Mesendoderm (in vitro differentiated cells): ENCODE data around the gene PEX11G.

ENCODE experiments used
- DNase-seq: peaks from one replicate; pipeline ENCODE4 v3.0.0; 2013
- H2AK5ac ChIP-seq: 2 replicates; pipeline ENCODE4 v1.6.1; 2013; ENCODE audit warnings: low read length, inconsistent platforms
- H2BK120ac ChIP-seq: 2 replicates; pipeline ENCODE4 v1.6.1; 2013; ENCODE audit warnings: low read depth, mild to moderate bottlenecking, low read length, moderate library complexity, mixed read lengths
- H2BK15ac ChIP-seq: replicated peaks from 2 replicates; pipeline ENCODE4 v1.6.1; 2013; ENCODE audit warnings: low read depth, mild to moderate bottlenecking, moderate library complexity
- H2BK5ac ChIP-seq: 2 replicates; pipeline ENCODE4 v1.6.1; 2013; ENCODE audit warnings: low read length, inconsistent platforms
- H3K18ac ChIP-seq: 2 replicates; pipeline ENCODE4 v1.6.1; 2013; ENCODE audit warnings: mild to moderate bottlenecking, low read length, mixed read lengths
- H3K23ac ChIP-seq: one replicate; pipeline ENCODE4 v1.6.1; 2013; ENCODE audit warnings: low read length
- H3K27ac ChIP-seq: 2 replicates; pipeline ENCODE4 v1.5.1; 2013; ENCODE audit warnings: low read depth, mild to moderate bottlenecking, inconsistent platforms, low read length, moderate library complexity
- H3K27me3 ChIP-seq: 2 replicates; pipeline ENCODE4 v1.6.1; 2013; ENCODE audit warnings: low read length, control low read depth, mild to moderate bottlenecking, inconsistent platforms; ENCODE audit not compliant: insufficient read depth, poor library complexity
- H3K36me3 ChIP-seq: 2 replicates; pipeline ENCODE4 v1.6.1; 2013; ENCODE audit warnings: low read length, inconsistent platforms; ENCODE audit not compliant: control insufficient read depth, insufficient read depth
- H3K4ac ChIP-seq: one replicate; pipeline ENCODE4 v1.6.1; 2013; ENCODE audit warnings: low read depth, mild to moderate bottlenecking, low read length, moderate library complexity
- H3K4me1 ChIP-seq: 2 replicates; pipeline ENCODE4 v1.6.1; 2013; ENCODE audit warnings: low read depth, low read length, inconsistent platforms; ENCODE audit not compliant: control insufficient read depth
- H3K4me2 ChIP-seq: 2 replicates; pipeline ENCODE4 v1.6.1; 2013; ENCODE audit warnings: low read length
- H3K4me3 ChIP-seq: 2 replicates; pipeline ENCODE4 v1.5.1; 2013; ENCODE audit warnings: mild to moderate bottlenecking, low read length
- H3K56ac ChIP-seq: one replicate; pipeline ENCODE4 v1.6.1; 2013; ENCODE audit warnings: low read length
- H3K79me1 ChIP-seq: 2 replicates; pipeline ENCODE4 v1.6.1; 2013; ENCODE audit warnings: low read length, inconsistent platforms
- H3K79me2 ChIP-seq: 2 replicates; pipeline ENCODE4 v1.6.1; 2013; ENCODE audit warnings: mild to moderate bottlenecking, low read length; ENCODE audit not compliant: control insufficient read depth, insufficient read depth
- H3K9ac ChIP-seq: 2 replicates; pipeline ENCODE4 v1.6.1; 2013; ENCODE audit warnings: low read length, inconsistent platforms
- H4K5ac ChIP-seq: one replicate; pipeline ENCODE4 v1.6.1; 2013; ENCODE audit warnings: low read length
- H4K8ac ChIP-seq: one replicate; pipeline ENCODE4 v1.6.1; 2013; ENCODE audit warnings: low read depth, mild to moderate bottlenecking, control low read depth, low read length, moderate library complexity
- WGBS: extraction: QIAGEN DNeasy Blood & Tissue Kit; methylation state at CpG from one replicate; pipeline ENCODE4 v1.1.7; 2013; ENCODE audit warnings: low lambda C conversion rate, missing lambda C conversion rate; ENCODE audit not compliant: insufficient coverage; ENCODE audit errors: extremely low coverage; 5-methylcytosine and 5-hydroxymethylcytosine counted together

Gene PEX11G

DNA sequence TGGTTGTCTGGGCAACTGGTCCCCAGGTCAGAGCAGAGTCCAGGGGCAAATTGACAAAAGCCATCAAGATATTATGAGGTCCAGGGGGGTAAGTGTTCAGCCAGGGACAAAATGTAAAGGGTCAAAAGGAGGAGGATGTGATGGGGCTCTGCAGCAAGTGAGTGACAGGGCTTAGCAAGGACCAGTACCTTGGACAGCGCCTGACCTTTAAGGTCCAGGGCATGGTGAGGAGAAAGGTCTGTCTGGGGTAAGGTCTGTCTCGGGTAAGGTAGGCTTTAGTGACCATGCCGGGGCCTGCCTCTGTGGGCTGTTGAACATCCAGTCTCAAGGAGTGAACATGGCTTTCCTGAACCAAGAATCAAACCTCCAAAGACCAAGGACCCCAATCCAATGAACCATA is 20.8 kb upstream of the PEX11G start:
- no CpG with 5 or more reads among the region's 3 CpGs for WGBS

DNA sequence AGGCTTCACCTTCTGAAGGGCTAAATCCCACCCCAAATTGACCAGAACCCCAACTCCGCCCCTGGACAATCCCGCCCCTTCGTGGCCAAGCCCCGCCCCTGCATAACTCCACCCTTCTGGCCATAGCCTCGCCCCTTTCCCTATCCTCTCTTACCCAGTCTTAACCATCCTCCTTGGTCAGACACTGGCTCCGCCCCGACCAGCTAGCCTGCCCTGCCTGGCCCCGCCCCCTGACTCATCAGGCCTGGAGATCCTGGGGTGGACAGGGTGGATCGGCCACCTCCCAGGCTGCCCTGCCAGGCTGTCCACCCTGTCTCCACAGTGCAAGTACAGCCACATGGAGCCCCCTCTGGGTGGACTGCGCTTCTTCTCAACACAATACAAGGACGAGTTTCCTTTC is 19.0 kb upstream of the PEX11G start:
- no CpG with 5 or more reads among the region's 11 CpGs for WGBS
- Histone ChIP-seq H3K4me1 (no peaks in the 10 kb centered on the region), H3K56ac (no peak overlapping the region), H3K4ac (no peak overlapping the region), H4K8ac (no peak overlapping the region), H3K18ac (no peak overlapping the region), H3K79me1 (no peaks in the 10 kb centered on the region), H2BK5ac (no peak overlapping the region), H2AK5ac (no peak overlapping the region), H3K27me3 (no peaks in the 10 kb centered on the region), H3K79me2 (no peaks in the 10 kb centered on the region), H2BK15ac (no peak overlapping the region), H3K4me2 (no peak overlapping the region), H3K9ac (no peak overlapping the region), H3K36me3 (no peaks in the 10 kb centered on the region), H3K27ac (no peak overlapping the region), H3K4me3 (no peak overlapping the region), H4K5ac (no peak overlapping the region), H3K23ac (no peak overlapping the region), H2BK120ac (no peak overlapping the region)
- peak; percentile 85 for DNase-seq

More for the DNA sequence above, 20.8 kb upstream of the PEX11G start:
- Histone ChIP-seq H3K36me3 (no peaks in the 10 kb centered on the region), H3K4me3 (no peak overlapping the region), H3K27me3 (no peaks in the 10 kb centered on the region), H2BK15ac (no peak overlapping the region), H3K56ac (no peak overlapping the region), H3K4me2 (no peak overlapping the region), H3K4ac (no peak overlapping the region), H4K8ac (no peak overlapping the region), H3K79me1 (no peaks in the 10 kb centered on the region), H2BK120ac (no peak overlapping the region), H3K9ac (no peak overlapping the region), H2AK5ac (no peak overlapping the region), H3K79me2 (no peaks in the 10 kb centered on the region), H3K27ac (no peak overlapping the region), H3K23ac (no peak overlapping the region), H3K18ac (no peak overlapping the region), H3K4me1 (no peaks in the 10 kb centered on the region), H4K5ac (no peak overlapping the region), H2BK5ac (no peak overlapping the region)
- DNase-seq = peak; percentile 48

DNA sequence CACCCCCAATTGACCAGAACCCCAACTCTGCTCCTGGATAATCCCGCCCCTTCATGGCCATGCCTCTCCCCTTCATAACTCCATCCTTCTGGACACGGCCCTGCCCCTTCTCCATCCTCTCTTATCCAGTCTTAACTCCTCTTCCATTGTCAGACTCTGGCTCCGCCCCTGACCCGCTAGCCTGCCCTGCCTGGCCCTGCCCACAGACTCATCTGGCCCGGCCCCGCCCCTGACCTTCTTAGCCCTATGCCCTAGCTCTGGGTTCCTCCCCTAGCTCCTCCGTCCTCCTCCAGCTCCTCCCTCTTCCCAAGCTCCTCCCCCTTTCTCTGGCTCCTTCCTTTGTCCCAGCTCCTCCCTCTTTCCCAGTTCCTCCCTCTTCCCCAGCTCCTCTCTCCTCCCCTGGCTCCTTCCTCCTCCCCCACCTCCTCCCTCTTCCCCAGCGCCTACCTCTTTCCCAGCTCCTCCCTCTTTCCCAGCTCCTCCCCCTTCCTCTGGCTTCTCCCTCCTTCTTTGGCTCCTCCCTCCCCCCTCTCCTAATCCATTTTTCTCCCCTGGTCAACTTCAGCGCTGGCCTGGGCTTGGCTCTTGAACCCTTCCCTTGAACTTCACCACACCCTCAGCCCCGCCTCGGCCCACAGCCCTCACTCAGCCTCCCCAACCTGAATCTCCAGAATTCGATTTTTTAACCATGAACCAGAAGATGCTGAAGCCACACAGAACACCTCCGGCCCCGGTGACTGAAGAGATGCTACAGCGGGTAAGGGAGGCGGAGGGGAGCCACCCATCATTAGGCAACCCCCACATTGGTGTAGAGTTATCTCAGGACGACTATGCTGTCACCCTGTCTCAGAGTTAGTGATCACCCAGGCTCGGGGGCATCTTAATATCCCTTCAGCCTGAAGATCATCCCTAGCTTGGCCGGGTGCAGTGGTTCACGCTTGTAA is 17.8 kb upstream of the PEX11G start:
- Histone ChIP-seq H3K79me1 (no peaks in the 10 kb centered on the region), H3K27me3 (no peaks in the 10 kb centered on the region), H4K8ac (no peak overlapping the region), H3K4me3 (no peak overlapping the region), H3K9ac (no peak overlapping the region), H2BK120ac (no peak overlapping the region), H2BK15ac (no peak overlapping the region), H2BK5ac (no peak overlapping the region), H3K4me2 (no peak overlapping the region), H3K18ac (no peak overlapping the region), H3K79me2 (no peaks in the 10 kb centered on the region), H2AK5ac (no peak overlapping the region), H3K27ac (no peak overlapping the region), H3K23ac (no peak overlapping the region), H4K5ac (no peak overlapping the region), H3K4me1 (no peaks in the 10 kb centered on the region), H3K56ac (peak overlapping the region; percentile 64), H3K36me3 (no peaks in the 10 kb centered on the region), H3K4ac (no peak overlapping the region)
- WGBS = no CpG with 5 or more reads among the region's 20 CpGs
- peak; percentile 97 for DNase-seq

DNA sequence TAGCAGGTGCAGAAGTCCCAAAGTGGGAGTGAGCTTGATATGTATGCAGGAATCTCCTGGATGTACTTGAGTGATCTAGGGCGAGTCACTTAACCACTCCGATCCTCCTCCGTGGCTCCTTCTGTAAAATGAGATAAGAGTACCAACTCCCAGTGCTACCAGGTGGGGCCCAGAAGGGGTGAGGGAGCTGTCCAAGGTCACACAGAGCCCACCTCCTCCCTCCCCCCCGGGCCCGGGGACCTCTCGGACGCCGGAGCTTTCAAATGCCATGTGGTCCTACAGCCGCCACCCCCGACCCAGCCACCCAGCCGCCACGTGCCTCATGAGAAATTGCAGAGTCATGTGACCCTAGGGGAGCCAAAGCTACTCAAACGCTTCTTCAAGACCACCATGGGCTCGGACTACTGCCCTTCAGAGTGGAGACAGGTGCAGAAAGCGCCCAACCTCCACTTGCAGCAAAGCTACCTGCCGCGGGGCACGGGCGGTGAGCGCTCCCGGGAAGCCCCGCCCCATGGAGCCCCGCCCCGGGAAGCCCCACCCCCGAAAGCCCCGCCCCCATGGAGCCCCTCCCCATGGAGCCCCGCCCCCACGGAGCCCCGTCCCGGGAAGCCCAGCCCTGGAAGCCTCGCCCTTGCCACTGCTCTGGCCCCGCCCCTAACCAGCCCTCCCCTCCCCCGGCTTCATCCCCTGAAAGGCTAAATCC is 17.0 kb upstream of the PEX11G start:
- H2BK15ac ChIP-seq = no peak overlapping the region
- no peaks in the 10 kb centered on the region for H3K79me2 ChIP-seq
- H2BK5ac ChIP-seq = no peak overlapping the region
- H3K23ac ChIP-seq = no peak overlapping the region
- H2BK120ac ChIP-seq = no peak overlapping the region
- H3K4me1 ChIP-seq = no peaks in the 10 kb centered on the region
- no peak overlapping the region for H3K4me2 ChIP-seq
- H3K79me1 ChIP-seq = no peaks in the 10 kb centered on the region
- no peak overlapping the region for H3K27ac ChIP-seq
- H3K18ac ChIP-seq = no peak overlapping the region
- H4K5ac ChIP-seq = no peak overlapping the region
- no peak overlapping the region for H3K4me3 ChIP-seq
- H3K56ac ChIP-seq = peak overlapping the region; percentile 64
- DNase-seq = peak; percentile 37
- no peaks in the 10 kb centered on the region for H3K36me3 ChIP-seq
- no CpG with 5 or more reads among the region's 33 CpGs for WGBS
- no peaks in the 10 kb centered on the region for H3K27me3 ChIP-seq
- H2AK5ac ChIP-seq = no peak overlapping the region
- no peak overlapping the region for H3K4ac ChIP-seq
- no peak overlapping the region for H4K8ac ChIP-seq
- H3K9ac ChIP-seq = no peak overlapping the region

DNA sequence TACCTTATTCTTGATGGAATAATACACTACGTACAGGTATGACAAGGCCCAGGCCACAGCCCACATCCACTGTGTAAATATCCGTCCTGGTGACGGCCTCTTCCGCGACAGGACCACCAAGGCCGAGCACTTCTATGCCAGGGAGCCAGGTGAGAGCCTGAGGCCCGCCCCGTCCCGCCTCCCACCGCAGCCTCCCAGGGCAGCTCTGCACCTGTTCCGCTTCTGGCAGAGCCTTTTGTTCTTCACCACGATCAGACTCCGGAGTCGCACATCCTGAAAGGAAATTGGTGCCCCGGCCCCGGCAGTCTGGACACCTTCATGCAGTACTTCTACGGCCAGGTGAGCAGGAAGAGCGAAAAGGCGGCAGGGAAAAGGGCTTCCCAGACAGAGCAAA is 16.4 kb upstream of the PEX11G start:
- Histone ChIP-seq H3K27me3 (peaks cover 2% of the 10 kb centered on the region), H3K18ac (no peak overlapping the region), H3K79me2 (no peaks in the 10 kb centered on the region), H4K5ac (no peak overlapping the region), H2BK5ac (no peak overlapping the region), H3K4me3 (no peak overlapping the region), H2BK15ac (no peak overlapping the region), H2AK5ac (no peak overlapping the region), H3K9ac (no peak overlapping the region), H3K23ac (no peak overlapping the region), H4K8ac (no peak overlapping the region), H3K56ac (no peak overlapping the region), H3K36me3 (no peaks in the 10 kb centered on the region), H3K27ac (no peak overlapping the region), H3K4ac (no peak overlapping the region), H3K4me2 (no peak overlapping the region), H2BK120ac (no peak overlapping the region), H3K79me1 (no peaks in the 10 kb centered on the region), H3K4me1 (no peaks in the 10 kb centered on the region)
- no peak for DNase-seq
- no CpG with 5 or more reads among the region's 19 CpGs for WGBS
